DND-41 (cell line): ENCODE data around the gene FRMD3.

ENCODE experiments used
- EZH2 ChIP-seq: IDR thresholded peaks from 3 replicates; pipeline ENCODE4 v1.6.1; 2012; ENCODE audit warnings: borderline replicate concordance, low read depth, mild to moderate bottlenecking, moderate library complexity, low read length, inconsistent platforms; ENCODE audit not compliant: severe bottlenecking
- TF ChIP-seq, protein P1 (sequence below): IDR thresholded peaks from 2 replicates; pipeline ENCODE4 v1.5.1; 2012; ENCODE audit warnings: borderline replicate concordance, low read length, moderate library complexity, mild to moderate bottlenecking; ENCODE audit not compliant: poor library complexity, severe bottlenecking; ENCODE audit errors: extremely low read depth

DNA sequence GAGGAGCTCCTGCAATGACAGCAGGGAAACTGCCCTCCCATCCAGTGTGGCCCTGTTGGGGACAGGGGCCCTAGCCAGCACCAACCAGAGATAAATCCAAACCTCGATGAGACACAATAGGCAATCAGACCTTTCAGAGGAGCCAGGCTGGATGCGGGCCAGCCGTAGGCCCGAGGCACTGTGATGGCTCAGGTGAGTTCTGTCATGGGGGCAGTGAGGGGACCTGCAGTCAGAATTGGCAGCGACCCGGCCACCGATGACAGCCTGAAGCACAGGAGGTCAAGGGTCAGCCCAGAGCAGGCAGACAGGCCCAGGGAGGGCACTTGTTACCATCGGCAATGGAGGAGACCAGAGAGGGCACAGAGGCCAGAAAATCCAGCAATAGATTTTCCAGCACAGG lies 90.8 kb downstream of the FRMD3 start:
- TF ChIP-seq, protein P1, sequence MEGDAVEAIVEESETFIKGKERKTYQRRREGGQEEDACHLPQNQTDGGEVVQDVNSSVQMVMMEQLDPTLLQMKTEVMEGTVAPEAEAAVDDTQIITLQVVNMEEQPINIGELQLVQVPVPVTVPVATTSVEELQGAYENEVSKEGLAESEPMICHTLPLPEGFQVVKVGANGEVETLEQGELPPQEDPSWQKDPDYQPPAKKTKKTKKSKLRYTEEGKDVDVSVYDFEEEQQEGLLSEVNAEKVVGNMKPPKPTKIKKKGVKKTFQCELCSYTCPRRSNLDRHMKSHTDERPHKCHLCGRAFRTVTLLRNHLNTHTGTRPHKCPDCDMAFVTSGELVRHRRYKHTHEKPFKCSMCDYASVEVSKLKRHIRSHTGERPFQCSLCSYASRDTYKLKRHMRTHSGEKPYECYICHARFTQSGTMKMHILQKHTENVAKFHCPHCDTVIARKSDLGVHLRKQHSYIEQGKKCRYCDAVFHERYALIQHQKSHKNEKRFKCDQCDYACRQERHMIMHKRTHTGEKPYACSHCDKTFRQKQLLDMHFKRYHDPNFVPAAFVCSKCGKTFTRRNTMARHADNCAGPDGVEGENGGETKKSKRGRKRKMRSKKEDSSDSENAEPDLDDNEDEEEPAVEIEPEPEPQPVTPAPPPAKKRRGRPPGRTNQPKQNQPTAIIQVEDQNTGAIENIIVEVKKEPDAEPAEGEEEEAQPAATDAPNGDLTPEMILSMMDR: no peak
- TF ChIP-seq EZH2: no peak
